Activated CD4-positive, CD25-positive, alpha-beta regulatory T cell treated with anti-CD3 and anti-CD28 coated beads, Interleukin-2, amount 50 U/mL, for 72 hours (primary cell): ENCODE measurements around the gene INPP4B.
"Not testable (repeated sequence)": the region's sequence is repeated elsewhere in the genome, so short reads cannot be mapped to it uniquely, and the experiment has no call there.

Experiments used
- DNase-seq: peaks from one replicate; pipeline ENCODE4 v3.0.0; 2021

INPP4B gene

DNA sequence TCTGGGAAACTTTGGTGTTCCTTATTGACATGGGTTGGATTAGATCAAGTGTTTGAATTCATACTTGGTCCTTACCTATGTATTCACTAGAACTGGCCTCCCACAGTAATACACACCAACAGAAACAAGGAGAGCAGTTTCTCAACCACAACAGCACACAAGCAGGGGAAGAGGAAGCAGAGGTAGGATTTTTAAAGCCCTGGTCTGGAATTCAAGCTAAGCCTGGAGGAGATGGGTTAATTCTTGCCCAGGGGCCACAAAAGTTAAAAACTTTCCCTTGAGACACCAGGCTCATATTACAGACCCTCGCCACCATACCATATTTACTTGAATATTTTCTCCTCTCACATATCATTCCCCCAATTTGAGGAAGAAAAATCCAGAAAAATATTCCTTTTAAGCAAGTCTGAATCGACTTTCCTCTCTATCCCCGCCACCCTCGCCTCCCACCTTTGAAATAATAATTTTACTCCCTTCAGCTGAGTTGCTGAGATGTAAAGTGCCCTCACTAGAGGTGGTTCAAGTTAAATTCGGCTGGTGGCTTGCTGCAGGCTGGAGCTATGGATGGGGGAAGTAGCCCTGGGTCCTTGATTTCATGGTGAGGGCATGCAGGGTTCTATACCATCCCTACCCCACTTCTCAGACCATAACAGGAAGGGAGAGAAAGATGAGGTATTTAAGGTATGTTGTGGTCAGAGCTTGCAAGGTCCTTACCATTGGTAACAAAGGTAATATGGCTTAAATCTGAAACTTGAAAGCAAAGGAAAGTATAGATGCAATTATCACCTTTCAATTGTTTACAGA lies 440.2 kb downstream of the INPP4B start:
- DNase-seq, result no peak

DNA sequence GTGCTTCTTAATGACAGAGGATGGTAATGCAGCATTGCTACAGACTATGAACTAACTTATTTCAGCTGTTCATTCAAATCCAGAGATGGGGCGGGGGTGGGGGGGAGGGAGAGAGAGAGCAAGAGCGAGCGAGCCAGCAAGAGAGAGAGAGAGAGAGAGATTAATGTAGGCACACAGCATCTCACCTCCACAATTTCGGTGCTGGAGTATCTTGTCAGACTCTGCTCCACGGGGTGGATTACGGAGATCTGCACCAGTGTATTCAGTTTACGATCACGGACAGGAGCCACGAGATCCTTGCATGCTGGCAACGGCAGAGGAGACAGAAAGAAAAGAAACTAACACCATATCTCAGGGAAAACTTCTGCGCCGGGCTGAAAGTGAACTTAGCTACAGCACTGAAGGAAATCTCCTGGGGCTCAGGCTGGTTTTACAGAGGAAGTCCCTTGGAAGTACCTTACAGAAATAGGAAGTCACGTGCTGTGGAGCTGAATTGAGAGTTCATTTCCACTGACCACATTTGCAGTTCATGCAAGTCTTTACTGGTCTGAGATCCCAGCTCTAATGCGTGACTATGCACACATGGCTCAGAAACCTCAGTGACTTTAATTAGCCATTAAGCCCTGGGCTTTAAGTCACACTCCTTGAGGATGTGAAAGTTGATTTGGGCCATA lies 440.9 kb downstream of the INPP4B start:
- DNase-seq, result peak; percentile 53

DNA sequence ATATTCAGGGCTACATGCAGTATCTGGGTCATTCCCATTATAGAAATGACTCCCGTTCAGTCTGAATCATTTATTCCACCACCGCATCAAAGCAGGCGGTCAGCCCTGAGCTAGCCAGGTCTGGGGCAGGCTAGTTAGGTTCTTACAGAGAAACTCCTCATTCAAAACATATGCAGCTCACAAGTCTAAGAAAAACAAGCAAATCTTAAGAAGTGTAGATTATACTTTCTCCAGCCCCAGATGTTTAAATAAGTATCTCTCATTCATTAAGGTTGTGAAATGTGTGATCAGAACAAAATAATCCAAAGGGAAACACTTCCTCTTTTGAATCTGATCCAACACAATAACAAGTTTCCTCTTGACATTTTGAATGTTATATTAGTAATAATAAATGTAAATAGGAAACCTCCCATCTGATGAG lies 441.9 kb downstream of the INPP4B start:
- peak; percentile 49 for DNase-seq

DNA sequence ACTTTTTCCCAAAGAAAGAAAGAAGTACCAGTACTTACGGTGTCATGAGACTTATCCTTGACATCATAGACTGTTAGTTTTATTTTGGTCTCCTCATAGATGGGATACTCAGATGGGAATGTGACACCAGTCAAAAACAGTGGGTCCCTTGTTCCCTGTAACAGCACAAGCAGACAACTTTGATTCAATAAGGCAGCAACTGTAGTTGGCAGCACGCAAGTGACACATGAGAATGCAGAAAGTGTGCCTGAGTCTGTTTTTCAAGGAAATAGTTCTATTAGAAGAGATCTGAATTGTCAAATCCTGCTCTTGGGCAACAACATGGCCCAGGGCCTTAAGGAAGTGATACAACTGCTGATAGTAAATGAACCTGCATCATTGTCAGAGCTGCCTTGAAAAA lies 443.2 kb downstream of the INPP4B start:
- DNase-seq, result no peak

DNA sequence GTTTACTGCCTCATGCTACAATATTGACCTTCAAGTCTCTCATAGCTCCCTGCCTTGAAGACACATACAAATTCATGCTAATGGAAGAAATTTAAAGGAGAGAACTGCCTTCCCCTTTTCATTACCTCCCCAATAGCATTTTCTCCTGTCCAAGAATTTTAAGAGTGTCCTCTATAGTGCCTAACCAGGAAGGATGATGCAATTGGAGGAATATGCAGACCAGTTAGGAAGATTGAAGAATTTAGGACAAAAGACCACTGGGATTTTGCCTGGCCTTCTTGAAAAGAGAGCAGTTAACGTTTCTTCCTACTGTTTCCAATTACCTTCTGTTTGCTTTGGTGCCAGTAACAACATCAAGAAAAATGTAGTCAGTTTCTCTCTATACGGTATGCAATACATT lies 443.9 kb downstream of the INPP4B start:
- DNase-seq, result no peak

DNA sequence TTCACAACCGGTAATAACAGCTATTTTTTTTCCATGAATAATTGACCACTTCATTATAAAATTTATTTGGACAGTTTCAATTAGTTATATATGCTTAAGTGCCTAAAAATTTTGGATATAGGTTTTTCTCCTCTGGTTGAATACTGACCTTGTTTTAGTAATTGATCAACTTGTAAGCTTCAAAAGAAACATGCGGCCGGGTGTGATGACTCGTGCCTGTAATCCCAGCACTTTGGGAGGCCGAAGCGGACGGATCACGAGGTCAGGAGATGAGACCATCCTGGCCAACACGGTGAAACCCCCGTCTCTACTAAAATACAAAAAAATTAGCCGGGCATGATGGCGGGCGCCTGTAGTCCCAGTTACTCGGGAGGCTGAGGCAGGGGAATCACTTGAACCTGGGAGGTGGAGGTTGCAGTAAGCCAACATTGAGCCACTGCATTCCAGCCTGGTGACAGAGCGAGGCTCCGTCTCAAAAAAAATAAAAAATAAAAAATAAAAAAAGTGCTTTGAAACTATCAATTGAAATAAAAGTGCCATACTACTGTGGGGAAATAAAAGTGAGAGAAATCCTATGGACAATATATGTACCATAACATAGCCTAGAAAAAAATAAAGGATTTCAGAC lies 448.6 kb downstream of the INPP4B start:
- not testable (repeated sequence) for DNase-seq

DNA sequence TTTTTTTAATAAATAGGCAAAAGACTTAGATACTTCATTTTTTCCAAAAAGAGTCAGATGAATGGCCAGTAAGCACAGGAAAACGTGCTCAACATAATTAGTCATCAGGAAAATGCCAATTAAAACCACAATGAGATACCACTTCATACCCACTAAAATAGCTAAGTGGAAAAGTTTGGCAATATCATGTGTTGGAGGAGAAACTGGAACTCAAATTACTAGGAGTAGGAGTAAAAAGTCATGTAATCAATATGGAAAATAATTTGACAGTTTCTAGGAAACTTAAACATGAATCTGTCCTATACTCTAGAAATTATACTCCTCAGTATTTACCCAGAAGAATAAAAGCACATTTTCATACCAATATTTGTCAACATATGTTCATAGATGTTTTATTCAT lies 449.8 kb downstream of the INPP4B start:
- no peak for DNase-seq

DNA sequence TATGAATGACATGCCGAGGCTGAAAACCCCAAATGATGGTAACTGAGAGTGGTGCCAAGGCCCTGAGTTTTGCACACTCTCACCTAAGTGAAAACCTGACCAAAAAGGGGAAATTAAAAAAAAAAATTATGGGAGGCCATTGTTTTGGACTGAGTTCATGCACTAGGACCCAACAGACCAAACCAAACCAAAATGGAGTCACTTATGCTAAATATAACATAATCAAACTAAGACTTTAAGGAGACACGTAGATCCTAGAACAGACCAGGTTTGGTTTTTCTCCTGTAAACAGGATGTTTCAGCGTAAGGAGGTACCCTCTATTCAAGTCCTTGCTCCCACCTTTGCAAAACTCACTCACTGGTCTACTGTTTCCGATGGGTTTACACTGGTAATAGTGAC lies 453.0 kb downstream of the INPP4B start:
- DNase-seq, result no peak

DNA sequence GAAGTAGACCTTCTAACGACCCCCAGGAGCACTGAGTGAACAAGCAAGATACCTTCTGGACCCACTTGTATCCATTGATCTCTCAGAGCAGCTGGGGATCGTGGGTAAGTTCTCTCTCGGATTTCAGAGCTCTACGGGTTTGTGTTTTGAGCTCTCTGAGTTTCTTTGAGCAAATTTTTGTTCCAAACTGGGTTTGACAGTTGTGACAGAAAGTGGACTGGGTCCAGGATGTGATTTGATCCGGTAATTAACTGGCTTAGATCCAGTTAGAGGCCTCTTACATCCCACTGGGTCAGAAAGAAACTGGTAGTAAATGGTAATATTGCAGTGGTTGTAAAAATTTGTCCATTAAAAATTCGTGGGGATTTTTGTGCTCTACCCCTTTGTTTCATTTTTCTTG lies 459.2 kb downstream of the INPP4B start:
- no peak for DNase-seq

DNA sequence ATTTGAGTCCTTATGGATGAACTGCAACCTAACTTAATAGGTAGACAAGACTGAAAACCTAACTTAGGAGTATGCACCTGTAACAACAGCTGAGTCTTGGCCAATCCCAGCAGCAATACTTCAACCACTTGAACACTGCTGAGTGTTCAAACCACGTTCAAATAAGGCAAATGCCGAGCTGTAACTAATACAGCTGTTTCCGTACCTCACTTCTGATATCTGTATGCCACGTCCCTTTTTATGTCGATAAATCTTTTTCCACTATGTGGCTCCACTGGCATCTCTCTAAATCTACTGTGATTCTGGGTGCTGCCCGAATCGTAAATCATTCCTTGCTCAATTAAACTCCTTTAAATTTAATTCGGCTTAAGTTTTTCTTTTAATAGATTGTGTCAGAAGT lies 459.7 kb downstream of the INPP4B start:
- no peak for DNase-seq

DNA sequence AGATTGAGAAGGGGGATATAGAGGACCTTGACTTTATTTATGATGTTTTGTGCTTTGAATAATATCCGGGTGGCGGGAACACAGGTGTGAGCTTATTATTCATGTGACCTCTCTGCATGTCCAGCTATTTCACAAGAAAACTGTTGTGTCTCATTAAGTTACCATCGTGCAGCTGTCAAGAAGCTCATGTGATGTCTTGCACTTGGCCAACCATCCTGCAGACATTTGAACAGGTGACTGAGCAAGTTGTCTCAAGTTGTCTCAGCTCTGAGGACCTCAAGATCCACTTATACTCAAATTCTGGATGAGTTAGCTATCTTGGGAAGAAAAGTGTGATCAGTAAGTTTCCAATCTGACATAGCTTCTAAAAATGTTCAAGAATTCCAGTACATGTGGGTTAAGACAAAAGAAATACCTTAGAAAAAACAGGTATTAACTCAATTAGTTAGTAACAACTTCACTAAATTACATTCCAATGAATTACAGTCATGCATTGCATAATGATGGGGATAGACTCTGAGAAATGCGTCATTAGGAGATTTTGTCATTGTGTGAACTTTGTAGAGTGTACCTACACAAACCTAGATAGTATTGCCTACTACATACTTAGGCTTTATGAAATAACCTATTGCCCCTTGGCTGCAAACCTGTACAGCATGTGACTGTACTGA lies 462.2 kb downstream of the INPP4B start:
- no peak for DNase-seq

DNA sequence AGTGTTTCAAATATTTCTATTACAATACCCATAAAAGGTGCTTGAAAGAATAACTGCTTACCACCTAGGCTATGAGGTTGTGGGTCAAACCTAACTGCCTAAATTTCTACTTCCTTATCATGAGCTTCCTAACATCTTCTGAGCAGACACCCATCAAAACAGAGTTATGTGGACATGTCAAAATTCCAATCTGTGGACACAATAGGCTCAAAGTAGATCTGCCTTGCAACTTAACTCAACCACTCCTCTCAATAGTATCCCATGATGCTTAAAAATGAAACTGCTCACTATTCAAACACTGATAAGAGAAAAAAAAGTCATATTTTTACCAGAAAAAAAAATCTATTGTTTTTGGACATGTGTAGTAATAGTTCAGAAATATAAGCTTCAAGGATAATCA lies 462.7 kb downstream of the INPP4B start:
- DNase-seq, result no peak

DNA sequence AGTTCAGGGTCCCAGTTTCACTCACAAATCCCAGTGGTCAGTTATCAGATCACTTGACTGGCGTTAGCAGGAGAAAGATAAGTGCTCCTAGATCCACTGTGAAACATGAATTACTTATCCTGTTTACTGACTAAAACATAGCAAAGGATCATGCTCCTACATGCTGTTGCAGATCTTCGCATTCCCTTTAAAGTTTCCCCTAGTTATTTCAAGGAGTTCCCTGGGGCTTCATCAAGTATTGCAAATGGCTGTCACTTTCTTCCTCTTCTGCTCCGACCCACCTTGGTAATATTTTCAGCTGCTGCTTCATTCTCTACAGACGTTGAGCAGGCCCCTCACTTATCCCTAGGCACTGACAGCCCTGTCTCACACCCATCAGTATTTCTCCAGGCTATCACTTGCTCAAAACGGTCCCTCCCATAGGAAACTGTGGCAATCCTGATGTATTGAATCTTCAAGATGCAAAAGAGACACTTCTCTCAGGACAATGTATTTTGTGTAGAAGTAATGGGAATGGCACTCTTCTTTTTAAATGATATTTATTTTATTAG lies 466.0 kb downstream of the INPP4B start:
- DNase-seq, result no peak

DNA sequence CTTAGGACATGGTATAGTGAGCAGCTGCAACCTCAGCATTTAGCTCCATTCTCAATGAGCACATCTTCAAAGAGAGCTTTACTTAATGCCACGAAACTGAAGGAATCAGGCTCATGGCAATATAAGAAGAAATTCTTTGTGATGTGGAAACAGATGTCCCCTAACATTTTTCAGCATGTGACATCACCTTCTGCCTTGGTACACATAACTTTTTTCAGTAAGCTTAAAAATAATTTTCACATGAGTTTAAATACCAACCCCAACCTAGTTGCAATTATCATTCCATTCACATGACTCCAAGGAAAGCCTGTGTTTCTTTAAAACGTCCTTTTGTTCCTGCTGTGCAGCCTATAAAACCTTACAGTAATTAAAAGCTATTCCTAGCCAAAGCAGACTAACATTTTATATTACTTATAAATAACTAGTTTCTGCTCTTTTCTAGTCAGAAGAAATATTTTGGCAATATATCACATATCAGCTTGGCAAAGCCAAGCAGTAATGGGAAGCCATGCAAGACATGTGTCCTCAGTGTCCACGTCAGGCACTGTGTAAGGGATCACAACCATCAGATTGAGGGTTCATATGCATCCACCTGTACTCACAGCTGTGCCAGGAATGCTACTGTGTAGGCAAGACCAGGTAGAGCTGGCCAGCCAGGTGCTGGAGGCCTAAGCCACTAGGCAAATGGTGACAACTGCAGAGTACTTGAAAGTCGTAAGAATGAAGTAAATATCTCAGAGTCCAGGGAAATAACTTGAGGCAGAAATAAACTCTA lies 466.6 kb downstream of the INPP4B start:
- DNase-seq, result no peak

DNA sequence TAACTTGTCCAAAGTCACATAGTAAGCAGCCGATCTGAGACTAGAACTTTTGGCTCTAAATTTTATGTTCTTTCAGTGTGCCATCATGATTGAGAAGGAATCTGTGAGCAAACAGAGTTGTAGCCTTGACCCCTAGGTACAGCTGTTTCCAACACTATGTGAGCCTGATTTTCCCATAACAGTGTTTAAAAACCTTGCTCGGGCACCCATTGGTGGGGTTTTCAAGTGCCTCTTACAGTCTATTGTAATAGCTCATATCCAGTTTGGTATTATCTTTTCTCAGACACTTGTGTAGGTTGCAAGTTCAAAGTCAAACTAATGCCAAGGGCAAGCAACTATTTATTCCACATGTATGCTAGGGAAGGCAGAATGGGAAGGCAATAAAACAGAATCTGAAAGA lies 467.9 kb downstream of the INPP4B start:
- no peak for DNase-seq

DNA sequence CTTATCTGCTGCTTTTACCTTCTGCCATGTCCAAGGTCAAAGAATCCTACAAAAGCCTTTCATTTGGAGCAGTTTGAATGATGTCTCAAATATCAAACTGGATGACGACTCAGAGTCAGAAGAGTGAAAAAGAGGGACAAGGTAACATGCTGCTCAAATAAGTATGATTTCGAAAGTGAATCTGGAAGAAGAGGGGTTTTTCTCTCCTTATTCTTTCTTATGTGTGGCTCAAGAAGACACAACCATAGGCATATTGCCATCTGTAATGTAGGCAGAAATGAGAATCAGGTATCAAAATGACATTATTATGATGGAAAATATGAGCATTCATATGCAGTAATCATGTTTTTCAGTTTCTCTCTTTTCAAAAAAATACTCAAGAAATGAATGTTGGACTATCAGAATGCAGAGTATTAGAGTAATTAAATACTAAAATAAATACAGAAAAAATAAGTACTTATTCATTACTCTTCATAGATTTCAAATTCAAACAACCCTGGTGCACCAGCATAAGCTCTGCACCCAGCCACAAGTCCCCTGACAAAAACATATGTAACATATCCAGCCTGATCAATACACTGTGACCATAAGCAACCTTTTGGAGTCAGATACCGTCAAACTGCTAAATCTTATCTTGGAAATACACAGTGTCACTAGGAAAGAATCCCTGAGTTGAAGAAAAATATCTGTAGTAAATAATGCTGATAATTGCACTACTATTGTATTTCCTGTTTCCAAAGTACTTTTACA lies 468.6 kb downstream of the INPP4B start:
- DNase-seq, result no peak

DNA sequence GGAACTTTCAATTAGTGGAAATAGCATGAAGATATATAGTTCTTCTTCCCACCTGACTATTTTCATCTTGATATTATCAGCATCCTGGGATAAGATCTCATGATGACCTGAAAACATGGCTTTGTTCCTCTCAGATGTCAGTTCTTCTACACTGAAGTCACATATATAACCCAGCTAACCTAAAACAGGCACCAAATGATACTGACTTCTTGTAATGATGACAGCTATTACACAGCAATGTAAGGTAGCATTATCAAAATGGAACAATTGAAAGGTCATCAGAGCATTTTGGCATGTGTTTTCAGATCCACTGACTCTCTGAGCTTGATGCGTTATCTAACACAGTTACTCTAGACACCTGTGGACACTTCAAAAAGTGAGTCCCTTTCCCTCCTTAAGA lies 469.9 kb downstream of the INPP4B start:
- DNase-seq, result no peak

DNA sequence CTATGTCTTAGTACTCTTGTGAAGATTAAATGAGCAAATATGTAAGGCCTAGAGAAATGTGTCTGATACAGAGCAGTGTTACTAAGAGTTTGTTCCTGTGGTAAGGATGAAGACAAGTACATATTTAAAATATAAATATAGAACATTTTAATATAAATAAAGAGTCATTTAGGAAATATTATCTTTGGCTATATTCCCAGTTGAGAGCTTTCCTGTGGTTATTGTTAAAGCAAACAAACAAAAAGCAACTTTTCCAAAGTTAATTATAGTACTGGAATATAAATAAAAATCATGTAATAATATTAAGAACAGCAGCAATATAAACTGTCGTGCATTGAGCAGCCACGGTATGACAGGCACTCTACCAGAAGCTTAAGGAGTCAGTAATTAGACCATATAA lies 472.5 kb downstream of the INPP4B start:
- DNase-seq, result no peak

DNA sequence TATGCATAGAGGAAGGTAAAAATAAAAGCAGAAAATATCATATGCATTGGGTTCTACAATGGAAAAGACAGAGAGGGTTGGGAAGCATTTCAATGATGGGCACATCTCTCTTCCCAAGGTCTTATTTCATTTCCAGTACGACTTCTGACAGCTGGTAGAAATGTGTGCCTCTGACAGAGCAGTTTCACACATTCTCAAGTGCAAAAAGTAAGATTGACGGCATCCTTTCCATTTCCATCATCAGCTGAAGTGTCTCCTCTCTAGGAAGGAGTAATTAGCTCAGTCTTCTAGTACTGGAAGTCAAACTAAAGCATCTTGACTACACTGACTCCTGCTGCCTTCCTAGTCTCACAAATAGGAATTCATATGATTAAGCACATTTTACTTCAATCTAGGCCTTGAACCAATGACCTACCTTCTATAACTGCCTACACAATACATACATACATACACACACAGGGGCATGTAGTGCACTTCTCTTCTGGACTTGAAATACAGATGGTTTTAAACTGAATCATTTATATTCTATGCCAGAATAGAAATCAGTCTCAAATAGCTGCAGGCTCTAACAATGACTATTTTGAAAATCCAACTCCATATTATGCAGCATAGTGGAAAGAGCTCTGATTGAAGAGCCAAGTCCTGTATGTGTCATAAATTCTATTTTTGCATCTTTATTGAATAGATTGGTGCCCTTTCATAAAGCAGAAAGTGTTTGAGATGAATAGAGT lies 473.4 kb downstream of the INPP4B start:
- DNase-seq, result no peak

DNA sequence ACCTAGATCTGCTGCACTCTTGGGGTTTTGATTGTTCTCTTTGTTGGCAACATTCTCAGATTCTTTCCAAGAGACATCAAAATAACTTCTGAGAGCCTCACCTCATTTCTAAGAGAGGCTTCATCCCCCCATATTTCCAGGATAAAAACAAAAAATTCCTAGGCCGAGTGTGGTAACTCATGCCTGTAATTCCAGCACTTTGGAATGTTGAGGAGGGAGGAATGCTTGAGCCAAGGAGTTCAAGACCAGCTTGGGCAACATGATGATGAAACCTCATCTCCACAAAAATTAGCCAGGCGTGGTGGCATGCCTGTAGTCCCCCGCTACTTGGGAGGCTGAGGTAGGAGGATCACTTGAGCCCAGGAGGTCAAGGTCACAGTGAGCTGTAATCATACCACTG lies 477.0 kb downstream of the INPP4B start:
- no peak for DNase-seq
